ENCODE measurements around the gene INCENP. TPM values are rescaled to one million over a fixed set of nuclear protein-coding genes. Genes with fewer than 3 reads are reported as not detected.
"Not testable (repeated sequence)": the region's sequence is repeated elsewhere in the genome, so short reads cannot be mapped to it uniquely, and the experiment has no call there.

The INCENP gene
- total and polyA plus RNA-seq, 10 of the 15 experiments (the other 5 are each of a cell fraction or from before 2014, with no cell fraction given) = 1.4 to 96.8 (median 29.0) TPM

DNA sequence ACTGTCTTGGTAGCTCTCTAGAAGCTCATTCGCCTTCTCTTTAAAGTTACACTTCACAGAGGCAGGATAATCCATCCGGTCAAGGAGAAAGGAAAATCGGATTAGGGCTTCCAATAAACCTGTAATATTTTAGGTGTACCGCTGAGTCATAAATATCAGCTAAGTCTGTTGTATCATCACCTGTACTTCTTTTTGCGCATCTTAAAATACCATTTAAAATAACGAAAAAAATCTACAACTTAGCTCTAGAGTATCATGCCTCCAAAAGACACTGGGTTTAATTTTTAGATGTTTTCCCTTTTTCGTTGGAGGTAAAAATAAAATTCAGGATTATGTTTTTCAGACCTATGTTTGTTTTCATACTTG, 41.5 kb upstream of the INCENP start (continued):
- TF ChIP-seq, protein P1, sequence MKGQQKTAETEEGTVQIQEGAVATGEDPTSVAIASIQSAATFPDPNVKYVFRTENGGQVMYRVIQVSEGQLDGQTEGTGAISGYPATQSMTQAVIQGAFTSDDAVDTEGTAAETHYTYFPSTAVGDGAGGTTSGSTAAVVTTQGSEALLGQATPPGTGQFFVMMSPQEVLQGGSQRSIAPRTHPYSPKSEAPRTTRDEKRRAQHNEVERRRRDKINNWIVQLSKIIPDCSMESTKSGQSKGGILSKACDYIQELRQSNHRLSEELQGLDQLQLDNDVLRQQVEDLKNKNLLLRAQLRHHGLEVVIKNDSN (IDR thresholded peaks at IDR 0.05; ENCODE audit: borderline replicate concordance, extremely low read length, insufficient read depth, low read depth, low read length) = no peak
- TF ChIP-seq MEF2B (IDR thresholded peaks at IDR 0.05; ENCODE audit: partially characterized antibody, poor library complexity, severe bottlenecking) (no peak), KDM1A (IDR thresholded peaks at IDR 0.05; ENCODE audit: borderline replicate concordance) (no peak), SMC3 (IDR thresholded peaks at IDR 0.05; ENCODE audit: borderline replicate concordance, low read length) (no peak), RCOR1 (conservative IDR thresholded peaks at IDR 0.05; ENCODE audit: low read depth, low read length) (no peak), NBN (IDR thresholded peaks at IDR 0.05) (no peak), CBFB (IDR thresholded peaks at IDR 0.05; ENCODE audit: low read depth) (no peak), BACH1 (IDR thresholded peaks at IDR 0.05; ENCODE audit: borderline replicate concordance) (no peak), MYC (IDR thresholded peaks at IDR 0.05; ENCODE audit: insufficient read depth, insufficient read length, insufficient replicate concordance, low read length, severe bottlenecking) (no peak), TAF1 (IDR thresholded peaks at IDR 0.05; ENCODE audit: borderline replicate concordance, low read depth, low read length) (no peak), ZZZ3 (IDR thresholded peaks at IDR 0.05; ENCODE audit: control insufficient read depth, insufficient read length, low read depth) (no peak)
- TF ChIP-seq, protein P2, sequence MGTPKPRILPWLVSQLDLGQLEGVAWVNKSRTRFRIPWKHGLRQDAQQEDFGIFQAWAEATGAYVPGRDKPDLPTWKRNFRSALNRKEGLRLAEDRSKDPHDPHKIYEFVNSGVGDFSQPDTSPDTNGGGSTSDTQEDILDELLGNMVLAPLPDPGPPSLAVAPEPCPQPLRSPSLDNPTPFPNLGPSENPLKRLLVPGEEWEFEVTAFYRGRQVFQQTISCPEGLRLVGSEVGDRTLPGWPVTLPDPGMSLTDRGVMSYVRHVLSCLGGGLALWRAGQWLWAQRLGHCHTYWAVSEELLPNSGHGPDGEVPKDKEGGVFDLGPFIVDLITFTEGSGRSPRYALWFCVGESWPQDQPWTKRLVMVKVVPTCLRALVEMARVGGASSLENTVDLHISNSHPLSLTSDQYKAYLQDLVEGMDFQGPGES (IDR thresholded peaks at IDR 0.05) = no peak
- TF ChIP-seq, protein P3, sequence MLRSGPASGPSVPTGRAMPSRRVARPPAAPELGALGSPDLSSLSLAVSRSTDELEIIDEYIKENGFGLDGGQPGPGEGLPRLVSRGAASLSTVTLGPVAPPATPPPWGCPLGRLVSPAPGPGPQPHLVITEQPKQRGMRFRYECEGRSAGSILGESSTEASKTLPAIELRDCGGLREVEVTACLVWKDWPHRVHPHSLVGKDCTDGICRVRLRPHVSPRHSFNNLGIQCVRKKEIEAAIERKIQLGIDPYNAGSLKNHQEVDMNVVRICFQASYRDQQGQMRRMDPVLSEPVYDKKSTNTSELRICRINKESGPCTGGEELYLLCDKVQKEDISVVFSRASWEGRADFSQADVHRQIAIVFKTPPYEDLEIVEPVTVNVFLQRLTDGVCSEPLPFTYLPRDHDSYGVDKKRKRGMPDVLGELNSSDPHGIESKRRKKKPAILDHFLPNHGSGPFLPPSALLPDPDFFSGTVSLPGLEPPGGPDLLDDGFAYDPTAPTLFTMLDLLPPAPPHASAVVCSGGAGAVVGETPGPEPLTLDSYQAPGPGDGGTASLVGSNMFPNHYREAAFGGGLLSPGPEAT (IDR thresholded peaks at IDR 0.05; ENCODE audit: low read depth) = no peak

DNA sequence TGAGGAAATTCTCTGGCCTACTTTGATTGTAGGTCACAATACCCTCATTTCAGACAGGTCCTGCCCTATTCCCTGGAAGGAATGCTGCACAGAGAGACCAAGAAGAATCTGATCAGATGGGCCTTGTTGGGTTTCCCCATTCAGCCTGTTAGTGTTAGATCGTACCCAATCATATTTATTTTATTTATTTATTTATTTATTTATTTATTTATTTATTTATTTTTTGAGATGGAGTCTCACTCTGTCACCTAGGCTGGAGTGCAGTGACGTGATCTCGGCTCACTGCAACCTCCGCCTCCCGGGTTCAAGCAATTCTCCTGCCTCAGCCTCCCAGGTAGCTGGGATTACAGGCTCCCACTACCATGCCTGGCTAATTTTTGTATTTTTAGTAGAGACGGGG, 39.0 kb upstream of the INCENP start:
- WGBS (ENCODE audit: insufficient coverage, insufficient replicate concordance, low lambda C conversion rate, missing lambda C conversion rate) = 69% methylated on average over 6 of the region's 6 CpGs
- H3K36me3 ChIP-seq (ENCODE audit: control insufficient read depth in 2 of 2, insufficient read depth in 2 of 2, low read length in 1 of 2); H3K79me2 ChIP-seq (ENCODE audit: control insufficient read depth, insufficient read depth, low read length); H3K9me3 ChIP-seq (replicated peaks; ENCODE audit: control insufficient read depth, insufficient read depth, low read length); H3K4me1 ChIP-seq (ENCODE audit: control insufficient read depth, insufficient read depth, low read length); DNase-seq (ENCODE audit: low read depth, low spot score); H3K4me2 ChIP-seq (ENCODE audit: control insufficient read depth, insufficient read depth); in situ Hi-C loops (cut with MboI); H2AFZ ChIP-seq (ENCODE audit: control insufficient read depth, low read depth, low read length); BruUV-seq (replicated peaks); H4K20me1 ChIP-seq (ENCODE audit: control insufficient read depth, insufficient read depth); ATAC-seq; H3K9ac ChIP-seq (ENCODE audit: control insufficient read depth, insufficient read depth, low read length); H3K27me3 ChIP-seq (replicated peaks in 1 of 2; ENCODE audit: control insufficient read depth in 2 of 2, insufficient read depth in 2 of 2, low read length in 1 of 2); POLR2A ChIA-PET; H3K4me3 ChIP-seq; FAIRE-seq; H3K27ac ChIP-seq (ENCODE audit: control insufficient read depth, insufficient read depth): not testable (repeated sequence)
- intact Hi-C loops (cut with micrococcal nuclease; ENCODE audit: unreplicated experiment) = loop anchor here (5.0 kb wide), 1 partner anchor 288 kb away; no protein-coding TSS in a partner anchor
- SMC1A ChIA-PET (ENCODE audit: uncharacterized antibody, unreplicated experiment) = interaction anchor here (1.5 to 9.6 kb wide), 4 partner anchors 22 to 287 kb away, joined by 3 to 168 read pairs (median 40); no protein-coding TSS in a partner anchor
- RAD21 ChIA-PET (ENCODE audit: unreplicated experiment) = interaction anchor here (1.0 to 4.6 kb wide), 2 partner anchors 186 to 287 kb away, joined by 3 to 92 read pairs; no protein-coding TSS in a partner anchor
- CTCF ChIA-PET = interaction anchor here (0.8 to 11.8 kb wide), 5 partner anchors 12 to 214 kb away, joined by 4 to 146 read pairs (median 52); partner anchors contain the start of gene BEST1
